Daoy (cell line): Measurements from ENCODE around the gene SORD. TPM values are rescaled to one million over a fixed set of nuclear protein-coding genes. Genes with fewer than 3 reads are reported as not detected.
"Not testable (repeated sequence)": the region's sequence is repeated elsewhere in the genome, so short reads cannot be mapped to it uniquely, and the experiment has no call there.

Experiments
- DNase-seq: peaks from one replicate; pipeline ENCODE4 v3.0.0-alpha.2; 2015; ENCODE audit warnings: low read depth
- total RNA-seq: library from RNA; depleted of rRNA; stranded (reverse); fragments of >200 nt; shearing (Covaris generic); gene quantifications from 2 replicates; pipeline ENCODE4 v1.2.3, GENCODE V29; 2014

SORD gene
- total RNA-seq, 1 experiment from 2014 or later: 52.6 TPM

DNA sequence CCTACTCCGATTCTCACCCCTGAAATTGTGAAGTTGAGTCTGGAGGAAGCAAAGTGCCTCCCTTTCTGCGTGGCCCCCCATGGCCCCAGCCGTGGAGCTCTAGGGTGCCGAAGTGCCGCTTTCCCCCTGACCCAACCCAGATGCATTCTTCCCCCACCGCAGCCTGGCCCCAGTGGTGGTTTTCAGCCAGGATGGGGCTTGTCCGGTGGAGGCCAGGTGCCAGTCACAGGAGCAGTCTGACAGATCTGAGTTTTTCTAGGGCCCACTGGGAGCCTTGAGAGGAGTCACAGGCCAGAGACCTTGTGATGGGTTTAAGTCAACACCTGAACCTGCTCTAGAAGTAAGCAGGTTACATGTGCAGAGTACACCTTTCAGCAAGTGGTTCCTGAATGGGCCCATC is 39.3 kb downstream of the SORD start:
- not testable (repeated sequence) for DNase-seq

DNA sequence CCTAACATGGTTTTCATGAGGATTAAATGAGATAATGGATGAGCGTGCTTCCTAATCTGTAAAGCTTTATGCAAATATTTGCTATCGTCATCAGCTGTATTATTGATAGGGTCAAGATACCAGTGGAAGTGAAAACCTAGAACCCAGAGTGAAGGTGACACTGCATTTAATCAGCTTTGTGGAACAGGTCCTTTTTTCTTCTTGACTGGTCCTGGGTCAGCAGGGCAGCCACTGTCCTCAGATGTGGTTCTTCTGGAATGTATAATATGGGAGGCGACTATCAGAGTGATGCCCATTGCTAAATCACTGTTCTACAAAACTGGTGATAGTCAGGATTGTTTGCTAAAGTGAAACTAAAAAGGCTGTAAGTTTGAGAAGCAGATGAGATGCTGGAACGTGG is 41.4 kb downstream of the SORD start:
- no peak for DNase-seq

DNA sequence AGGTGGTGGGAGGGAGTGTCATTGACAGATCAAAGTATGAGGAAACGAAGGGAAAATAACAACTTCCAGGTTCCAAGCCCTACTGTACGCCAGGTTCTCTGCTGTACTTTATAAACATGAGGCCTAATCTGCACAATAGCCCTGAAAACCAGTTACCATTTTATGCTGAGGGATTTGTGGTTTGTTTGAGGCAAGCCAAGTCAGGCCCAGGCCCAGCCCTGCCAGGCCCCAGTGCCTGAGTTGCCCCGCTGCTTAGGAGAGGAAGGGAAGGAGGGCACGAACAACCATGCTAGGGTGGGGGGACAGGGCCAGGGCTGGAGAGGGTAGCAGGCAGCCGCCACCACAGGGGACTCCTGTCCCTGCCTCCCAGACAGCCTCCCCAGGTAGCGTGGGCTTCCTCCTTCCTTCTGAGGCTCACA is 47.0 kb downstream of the SORD start:
- not testable (repeated sequence) for DNase-seq

DNA sequence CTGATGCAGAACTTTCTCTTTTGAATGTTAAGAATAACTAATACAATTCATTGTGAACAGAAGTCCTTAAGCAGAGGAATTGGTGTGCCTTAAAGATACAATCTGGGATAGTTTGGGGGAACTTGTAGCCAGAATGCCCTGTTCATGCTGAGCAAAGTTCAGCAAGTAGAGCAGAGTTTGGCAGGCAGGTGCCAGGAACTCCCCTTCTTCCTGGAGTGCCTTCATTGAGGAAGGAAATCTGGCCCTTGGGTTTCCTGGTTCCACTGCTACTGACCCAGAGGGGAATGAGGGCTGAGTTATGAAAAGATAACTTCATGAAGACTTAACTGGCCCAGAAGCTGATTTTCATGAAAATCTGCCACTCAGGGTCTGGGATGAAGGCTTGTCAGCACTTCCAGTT is 50.6 kb downstream of the SORD start:
- DNase-seq: not testable (repeated sequence)

DNA sequence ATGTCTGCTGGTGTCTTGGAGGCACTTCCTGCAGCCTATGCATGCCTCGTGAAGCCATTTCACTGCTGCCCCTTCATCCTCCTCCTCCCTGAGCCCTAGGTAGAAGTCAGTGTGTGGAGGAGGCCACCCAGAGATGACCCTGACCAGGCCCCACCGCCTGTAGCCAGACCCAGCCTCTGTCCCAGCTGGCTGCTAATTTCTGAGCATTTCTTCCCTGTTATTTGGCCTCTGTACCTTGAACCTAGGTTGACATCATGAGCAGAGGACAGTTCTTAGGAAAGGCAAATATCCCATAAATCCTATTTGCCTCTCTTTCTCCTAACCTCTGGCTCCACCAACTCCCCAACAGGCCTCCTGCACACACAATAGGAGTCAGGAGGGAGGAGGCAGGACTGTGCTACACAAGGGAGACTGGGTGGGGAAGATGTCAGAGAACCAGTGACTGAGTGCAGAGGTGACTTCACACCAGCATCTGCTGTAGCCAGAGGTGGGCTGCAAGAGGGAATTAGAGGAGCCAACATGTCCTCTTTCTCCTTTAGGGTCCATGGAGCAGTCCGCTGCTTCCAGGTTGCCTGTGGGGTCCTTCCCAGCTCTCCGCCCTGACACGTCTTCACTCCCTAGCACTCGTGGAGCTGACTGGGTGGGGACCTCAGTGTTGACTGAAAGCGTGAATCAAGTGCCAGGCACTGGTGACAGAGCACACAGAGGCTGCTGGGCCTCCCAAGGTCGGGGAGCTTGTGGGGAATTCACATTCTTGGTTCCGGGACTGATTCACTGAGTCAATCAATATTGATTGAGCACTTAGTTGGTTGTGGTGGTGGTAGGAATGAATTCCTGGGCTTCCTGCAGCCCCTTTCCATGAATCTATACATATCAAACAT is 52.7 kb downstream of the SORD start:
- not testable (repeated sequence) for DNase-seq

DNA sequence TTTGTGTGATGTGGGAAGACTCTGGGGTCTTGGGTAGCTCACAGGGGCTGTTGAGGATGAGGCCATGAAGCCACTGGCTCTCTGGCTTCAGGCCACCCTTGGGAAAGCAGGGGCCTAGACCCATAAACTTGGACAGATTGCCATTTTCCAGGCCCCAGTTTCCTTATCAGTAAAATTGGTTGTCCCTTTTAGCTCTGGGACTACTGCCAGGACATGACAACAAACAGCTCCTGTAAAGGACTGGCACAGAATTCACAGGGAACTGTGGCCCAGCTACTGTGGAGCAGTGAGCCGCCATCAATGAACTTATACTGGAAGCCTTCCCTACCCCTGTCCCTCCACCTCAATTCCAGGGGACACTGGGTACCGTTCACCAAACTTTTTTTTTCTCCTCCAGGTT is 54.4 kb downstream of the SORD start:
- DNase-seq: not testable (repeated sequence)

DNA sequence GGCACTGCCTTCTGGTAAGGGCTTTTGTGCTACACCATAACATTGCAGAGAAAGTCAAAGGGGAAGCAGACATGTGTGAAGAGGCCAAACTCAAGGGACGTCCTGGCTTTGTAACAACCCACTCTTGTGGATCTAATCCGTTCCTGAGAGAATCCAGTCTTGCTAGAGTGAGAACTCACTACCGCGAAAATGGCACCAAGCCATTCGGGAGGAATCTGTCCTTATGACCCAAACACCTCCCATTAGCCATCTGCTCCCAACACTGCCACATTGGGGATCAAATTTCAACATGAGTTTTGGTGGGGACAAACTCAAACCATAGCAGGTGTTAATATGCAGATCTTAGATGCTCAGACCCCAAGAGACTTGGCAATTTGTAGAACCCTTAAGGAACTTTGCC is 56.2 kb downstream of the SORD start:
- DNase-seq: not testable (repeated sequence)

DNA sequence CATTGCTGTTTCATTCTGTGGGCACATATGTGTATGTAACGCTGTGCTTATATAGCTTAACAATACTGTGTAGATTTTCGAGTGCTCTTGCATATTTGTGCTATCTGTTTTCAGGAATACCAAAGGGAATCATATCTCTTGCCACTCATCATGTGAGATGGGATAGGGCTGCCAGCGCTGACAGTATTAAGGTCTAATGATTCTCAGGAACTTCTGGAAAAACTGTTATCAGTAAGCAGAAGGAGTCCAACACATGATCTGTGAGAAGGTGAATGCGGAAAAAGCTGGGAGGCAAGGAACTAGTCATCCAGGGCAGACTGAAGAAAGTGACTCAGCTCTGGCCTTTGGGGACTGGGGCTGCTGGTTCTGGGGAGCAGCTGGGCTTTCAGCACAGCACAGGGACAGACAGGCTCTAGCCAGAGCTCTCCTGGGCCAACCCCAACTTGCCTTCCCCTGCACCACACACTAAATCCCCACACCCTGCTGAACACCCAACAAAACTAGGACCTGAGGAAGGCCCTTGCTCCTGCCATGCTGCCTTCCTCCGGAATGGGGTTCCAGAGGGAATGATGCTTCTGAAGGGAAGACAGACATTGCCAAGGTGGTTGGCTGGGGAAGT is 56.7 kb downstream of the SORD start:
- DNase-seq: not testable (repeated sequence)

DNA sequence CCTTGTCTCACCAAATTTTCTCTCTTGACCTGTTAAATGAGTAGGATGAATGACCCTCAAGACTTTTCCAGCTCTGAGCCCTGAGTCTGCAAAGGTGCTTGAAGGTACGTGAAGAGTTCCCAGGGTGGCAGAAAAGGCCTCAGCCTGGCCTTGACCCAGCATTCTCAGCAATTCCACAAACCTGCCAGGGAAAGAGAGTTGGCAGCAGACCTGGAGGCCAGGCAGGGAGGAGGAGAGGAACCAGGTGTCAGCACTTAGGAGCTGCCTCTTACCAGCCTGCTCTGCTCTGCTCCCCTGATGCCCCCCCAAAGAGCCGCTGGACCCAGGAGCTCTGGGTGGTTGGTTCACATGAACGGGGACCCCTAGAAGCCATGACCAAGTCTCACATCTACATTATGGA is 57.6 kb downstream of the SORD start:
- not testable (repeated sequence) for DNase-seq

DNA sequence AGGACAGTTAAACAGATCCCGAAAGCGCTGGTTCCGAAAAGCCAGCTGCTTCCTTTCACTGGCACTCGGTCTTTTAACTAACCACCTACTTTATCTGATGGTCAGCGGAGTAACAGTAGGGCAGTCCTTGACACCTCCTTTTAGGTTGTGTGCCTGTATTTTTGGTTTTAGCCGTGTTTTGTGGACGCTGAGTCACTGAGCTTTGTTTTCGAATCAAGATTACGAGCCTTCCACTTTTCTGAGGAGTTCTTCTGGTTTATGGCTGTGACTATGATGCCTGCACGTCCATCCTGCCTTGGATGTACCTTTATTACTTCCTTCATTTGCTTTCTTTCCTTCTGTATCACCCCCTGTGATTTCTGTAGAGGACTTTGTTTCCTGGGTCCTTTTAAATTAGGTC is 59.4 kb downstream of the SORD start:
- not testable (repeated sequence) for DNase-seq

DNA sequence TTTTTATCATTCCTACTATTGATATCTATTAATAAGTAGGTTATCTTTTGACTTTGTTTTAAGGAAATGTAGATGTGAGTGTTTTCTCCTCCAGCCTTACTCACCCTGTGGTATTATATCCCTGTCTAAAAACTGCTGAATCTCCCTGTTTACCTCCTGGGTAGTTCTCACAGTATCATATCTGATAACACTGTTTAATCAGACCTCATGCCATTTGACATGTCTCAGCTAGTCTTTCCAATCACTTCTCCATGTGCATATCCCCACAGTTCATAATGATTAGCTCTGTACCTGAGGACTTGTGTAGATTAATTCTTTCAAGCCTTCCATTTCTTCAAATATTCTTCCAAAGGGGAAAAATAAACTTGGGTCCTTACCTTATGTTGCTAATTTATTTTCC is 60.2 kb downstream of the SORD start:
- no peak for DNase-seq

DNA sequence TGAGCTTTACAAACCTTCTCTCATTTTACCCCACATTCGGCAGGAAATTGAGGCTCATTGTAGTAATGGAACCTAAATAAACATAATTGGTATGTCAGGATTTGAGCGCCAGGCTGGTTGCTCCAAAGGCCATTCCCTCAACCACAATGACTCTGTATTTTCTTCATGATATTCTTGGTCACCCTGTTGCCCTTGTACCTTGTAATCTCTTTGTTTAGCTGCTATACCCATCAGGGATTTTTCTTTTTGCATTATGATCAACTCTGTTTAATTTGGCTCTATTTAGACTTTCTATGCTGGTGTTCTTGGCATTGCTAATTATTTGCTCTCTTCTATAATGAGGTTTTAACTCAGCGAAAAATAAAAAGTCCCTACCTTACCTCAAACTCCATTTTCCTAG is 61.2 kb downstream of the SORD start:
- peak; percentile 44 for DNase-seq

DNA sequence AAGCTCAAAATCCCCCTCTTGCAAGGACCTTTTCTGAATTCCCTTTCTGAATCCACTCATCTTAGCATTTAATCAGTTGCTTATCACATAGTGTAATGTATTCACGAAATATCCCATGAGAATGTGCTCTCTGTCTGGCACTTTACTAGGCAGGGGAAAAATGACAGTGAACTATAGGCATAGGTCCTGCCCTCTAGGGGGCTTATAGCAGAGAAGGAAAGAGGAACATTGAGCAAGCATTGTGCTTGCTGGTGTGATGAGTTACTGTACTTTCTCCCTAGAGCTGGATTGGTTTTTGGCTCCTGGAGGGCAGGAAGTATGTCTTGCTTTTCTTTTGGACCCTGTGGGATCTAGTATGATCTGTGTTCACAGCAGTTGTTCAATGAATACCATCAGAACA is 64.5 kb downstream of the SORD start:
- no peak for DNase-seq

DNA sequence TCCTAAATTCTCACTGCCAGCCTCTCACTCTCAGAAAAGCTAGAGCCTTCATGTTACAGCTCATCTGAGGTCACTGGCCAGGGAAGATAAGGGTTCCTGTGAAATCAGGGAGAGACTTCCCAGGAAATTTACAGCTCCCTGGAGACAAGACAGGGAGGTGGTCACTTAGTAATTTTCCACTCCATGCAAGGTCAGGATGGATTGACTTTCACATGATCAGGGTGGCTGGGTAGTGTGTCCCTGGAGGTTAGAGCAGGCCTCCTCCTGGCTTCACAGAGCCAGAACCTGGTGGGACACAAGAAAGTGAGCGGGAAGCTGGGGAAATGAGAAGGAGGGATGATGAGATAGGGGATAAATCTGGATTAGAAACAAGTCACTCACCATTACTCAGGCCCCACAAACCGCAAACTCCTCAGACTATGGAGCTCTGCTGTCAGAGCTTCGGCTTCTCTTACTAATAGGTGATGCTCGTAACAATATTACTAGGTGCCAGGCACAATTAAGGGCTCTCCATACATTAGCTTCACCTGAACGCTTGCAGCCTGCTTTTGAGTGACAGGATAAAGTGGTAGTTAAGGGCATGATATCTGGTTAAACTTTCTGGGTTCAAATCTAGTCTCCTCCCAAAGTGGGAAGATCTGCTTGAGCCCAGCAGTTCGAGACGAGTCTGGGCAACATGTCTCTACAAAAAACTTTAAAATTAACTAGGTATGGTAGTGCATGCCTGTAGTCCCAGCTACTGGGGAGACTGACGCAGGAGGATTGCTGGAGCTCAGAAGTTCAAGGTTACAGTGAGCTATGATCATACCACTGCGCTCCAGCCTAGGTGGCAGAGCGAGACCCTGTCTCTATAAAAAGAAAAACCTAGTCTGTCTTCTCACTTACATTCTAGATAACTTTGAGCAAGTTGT is 66.1 kb downstream of the SORD start:
- peak; percentile 71 for DNase-seq

DNA sequence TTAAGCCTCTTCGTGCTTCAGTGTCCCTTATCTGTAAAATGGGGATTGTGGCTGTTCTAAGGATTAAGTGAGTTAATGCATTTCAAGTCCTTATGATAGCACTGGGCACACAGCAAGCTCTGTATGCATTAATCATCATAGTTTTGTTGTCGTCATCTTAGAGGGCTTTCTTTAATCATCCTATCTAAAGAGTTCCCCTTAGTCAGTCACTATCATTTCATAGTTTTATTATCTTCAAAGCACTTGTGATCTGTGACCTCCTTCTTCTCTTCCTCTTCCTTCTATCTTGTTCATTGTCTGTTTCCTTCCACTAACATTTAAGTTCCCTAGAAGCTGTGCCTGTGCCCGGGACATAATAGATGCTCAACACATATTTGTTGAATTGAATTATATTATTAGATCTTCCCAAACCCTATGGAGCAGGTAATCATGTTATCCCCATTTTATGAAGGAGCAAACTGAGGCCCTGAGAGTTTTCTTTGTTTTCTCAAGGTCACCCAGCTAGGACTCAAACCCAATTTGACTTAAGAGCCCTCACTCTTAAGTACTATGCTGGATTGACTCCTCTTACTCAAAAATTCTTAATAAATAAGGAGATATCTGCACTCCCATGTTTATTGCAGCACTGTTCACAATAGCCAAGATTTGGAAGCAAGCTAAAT is 66.8 kb downstream of the SORD start:
- no peak for DNase-seq

DNA sequence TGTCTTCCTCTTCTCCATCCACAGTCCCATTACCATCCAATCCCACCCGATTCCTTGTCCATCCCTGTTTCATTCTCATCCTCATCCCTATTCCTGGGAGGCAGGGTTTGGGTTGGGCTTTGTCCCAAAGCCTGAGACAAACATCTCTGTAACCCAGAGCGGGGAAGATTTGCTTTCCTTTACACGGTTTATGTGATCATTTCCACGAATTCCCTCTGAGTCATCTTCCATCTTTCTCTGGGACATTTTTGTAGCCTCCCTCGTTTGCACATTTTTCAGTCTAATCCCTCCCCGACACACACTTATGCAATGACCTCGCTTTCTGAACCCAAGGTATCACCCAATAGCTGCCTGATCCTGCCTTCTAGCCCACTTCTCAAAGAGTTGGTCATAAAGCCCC is 68.2 kb downstream of the SORD start:
- DNase-seq: peak; percentile 20

DNA sequence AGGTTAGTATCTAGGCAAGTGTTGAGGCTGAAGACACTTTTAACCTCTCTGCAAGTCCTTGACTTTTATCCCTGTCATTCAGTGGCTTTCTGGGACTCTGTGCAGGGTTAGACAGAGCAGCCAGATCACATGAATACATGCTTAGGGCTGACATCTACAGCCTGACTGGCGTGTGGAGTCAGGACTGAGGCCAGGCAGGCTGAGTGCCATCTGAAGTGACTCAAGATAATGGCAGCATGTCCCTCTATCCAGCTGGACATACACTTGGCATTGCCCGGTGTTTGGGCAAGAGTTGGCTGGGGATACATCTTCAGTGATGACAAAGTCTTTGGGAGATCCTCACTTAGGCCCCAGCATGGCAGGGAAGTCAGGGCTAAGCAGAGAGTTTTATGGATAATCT is 68.6 kb downstream of the SORD start:
- DNase-seq: no peak

DNA sequence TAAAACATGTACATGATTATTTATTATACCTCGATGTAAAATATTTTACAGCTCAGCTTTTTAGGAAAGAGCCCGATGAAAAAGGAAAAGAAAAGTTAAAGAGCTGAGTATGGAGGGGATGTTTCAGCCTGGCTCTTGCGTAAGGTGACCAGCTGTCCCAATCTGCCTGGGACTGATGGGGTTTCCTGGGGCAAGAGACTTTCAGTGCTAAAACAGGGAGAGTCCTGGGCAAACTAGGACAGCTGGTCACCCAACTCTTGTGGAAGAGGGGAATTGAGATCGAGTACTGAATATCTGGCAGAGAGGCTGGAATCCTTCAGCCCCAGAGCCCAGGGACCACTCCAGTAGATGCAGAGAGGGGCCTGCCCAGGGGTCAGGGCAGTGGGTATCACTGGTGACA is 70.0 kb downstream of the SORD start:
- DNase-seq: no peak

DNA sequence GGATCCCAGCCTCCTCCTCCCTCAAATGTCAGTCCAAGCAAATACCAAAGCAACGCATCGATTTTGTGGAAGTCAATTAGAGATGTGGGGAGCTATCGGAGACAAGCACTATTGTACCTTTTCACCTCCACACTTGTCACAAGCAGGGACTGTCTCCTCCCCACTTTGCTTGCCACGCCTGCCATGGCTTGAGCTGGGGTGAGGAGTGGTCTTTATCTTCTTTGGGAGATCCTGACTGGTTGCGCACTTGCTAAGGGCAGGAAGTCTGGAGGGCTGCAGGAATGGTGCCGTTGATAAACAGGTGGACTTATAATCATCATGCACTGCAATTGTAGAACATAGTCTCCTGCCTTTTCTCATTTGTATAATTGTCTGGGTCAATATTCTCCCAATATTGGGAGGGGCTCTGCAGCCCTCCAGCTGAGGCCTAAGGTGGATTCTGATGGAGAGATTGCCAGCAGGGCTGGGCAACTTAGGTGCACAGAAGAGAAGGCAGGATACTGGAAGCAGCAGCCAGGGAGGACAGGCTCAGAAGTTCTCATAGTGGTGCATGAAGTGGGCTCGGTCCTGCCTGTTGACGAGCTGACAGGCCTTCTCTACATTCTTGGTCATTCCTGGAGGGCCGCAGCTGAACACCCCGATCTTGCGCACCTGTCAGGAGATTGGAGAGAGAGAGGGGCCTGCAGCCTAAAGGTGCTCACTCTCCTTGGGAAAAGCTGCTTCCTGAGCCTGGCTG is 70.8 kb downstream of the SORD start:
- DNase-seq: no peak

DNA sequence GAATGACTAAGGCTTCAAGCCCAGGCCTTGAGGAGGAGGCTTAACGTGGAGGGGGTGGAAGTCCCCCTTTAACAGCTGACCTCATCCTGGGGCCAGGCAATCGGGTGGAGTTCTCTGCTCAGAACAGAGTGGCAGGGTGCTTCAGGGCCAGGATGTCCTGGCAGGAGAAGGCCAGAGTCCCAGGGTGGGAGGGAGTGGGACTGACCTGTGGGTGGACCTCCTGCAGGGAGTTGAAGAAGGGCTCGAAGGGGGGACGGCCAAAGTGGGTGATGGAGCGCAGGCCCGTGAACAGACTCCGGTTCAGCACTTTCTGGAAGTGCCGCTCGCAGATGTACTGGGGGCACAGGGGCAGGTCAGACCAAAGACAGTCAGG is 71.3 kb downstream of the SORD start:
- DNase-seq: no peak

DNA sequence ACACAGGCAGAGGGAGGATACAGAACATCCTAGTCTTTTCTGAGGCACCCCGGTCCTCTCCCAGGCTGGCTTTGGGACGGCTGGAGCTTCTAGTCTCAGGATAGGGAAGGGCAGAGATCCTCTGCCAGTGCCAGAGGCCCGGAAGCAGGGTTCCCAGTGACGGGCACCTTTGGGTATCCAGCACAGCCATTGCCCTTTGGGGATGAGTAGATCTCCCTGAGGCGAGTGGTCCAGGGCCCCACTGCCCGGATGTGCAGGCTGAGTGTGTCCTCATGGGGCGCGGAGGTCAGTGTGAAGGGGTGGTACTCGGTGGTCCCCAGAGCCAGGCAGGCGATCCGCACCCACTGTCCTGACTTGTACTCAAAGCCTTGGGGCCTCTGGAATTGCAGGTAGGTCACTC is 72.7 kb downstream of the SORD start:
- no peak for DNase-seq
